ENCODE results near the gene KCNH1. TPM values are rescaled to one million over a fixed set of nuclear protein-coding genes. Genes with fewer than 3 reads are reported as not detected.

KCNH1 gene
- total and polyA plus RNA-seq, 2 experiments from 2014 or later: 0.28 TPM; not detected in 1

DNA sequence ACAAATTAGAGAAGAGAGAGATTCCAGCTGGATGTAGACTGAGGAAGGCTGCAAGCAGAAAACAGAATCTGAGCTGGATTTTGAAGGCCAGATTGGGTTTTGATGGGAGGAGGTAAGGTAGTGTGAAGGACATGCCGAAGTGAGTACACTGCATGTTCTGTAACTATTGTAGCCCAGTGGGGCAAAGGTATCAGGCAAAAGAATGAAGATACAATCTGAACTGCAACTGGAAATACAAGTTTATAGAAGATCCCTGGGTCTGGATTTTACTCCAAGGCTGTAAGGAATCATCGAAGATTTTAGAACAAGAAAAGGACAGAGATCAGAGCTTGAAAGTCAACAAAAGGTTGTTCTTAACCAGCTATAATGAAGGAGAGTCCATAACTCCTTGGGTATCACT is 382.0 kb downstream of the KCNH1 start (continued):
- TF ChIP-seq JUNB (IDR thresholded peaks at IDR 0.05; ENCODE audit: unreplicated experiment) (no peak), NANOG (IDR thresholded peaks at IDR 0.05; ENCODE audit: borderline replicate concordance) (no peak), CREB1 (CRISPR knock-in tag; IDR thresholded peaks at IDR 0.05; ENCODE audit: low read depth) (no peak)
- TF ChIP-seq, protein P1, sequence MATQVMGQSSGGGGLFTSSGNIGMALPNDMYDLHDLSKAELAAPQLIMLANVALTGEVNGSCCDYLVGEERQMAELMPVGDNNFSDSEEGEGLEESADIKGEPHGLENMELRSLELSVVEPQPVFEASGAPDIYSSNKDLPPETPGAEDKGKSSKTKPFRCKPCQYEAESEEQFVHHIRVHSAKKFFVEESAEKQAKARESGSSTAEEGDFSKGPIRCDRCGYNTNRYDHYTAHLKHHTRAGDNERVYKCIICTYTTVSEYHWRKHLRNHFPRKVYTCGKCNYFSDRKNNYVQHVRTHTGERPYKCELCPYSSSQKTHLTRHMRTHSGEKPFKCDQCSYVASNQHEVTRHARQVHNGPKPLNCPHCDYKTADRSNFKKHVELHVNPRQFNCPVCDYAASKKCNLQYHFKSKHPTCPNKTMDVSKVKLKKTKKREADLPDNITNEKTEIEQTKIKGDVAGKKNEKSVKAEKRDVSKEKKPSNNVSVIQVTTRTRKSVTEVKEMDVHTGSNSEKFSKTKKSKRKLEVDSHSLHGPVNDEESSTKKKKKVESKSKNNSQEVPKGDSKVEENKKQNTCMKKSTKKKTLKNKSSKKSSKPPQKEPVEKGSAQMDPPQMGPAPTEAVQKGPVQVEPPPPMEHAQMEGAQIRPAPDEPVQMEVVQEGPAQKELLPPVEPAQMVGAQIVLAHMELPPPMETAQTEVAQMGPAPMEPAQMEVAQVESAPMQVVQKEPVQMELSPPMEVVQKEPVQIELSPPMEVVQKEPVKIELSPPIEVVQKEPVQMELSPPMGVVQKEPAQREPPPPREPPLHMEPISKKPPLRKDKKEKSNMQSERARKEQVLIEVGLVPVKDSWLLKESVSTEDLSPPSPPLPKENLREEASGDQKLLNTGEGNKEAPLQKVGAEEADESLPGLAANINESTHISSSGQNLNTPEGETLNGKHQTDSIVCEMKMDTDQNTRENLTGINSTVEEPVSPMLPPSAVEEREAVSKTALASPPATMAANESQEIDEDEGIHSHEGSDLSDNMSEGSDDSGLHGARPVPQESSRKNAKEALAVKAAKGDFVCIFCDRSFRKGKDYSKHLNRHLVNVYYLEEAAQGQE (IDR thresholded peaks at IDR 0.05; ENCODE audit: unreplicated experiment): no peak

DNA sequence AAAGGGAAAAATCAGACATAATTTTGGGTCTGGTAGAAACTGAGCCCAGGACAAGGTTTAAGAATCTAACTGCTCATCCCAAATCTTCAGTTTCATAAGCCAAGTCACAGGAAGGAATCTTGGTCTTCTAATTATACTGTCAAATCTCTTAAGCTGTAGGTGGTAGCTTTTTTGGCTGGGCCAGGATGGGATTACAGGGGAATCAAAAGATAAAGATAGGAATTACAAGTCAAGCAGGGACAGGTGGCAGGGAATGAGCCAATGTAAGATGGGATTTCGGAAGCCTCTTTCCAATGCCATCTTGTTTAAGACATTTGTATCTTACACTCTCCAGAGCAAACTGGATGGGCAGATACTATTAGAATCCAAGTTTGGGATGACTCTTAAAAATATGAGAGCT is 383.5 kb downstream of the KCNH1 start:
- Histone ChIP-seq H2AFZ (no peak overlapping the region), H3K4me2 (no peak overlapping the region), H3K36me3 (ENCODE audit: insufficient read depth) (no peaks in the 10 kb centered on the region), H3K4me3 (no peak overlapping the region), H4K20me1 (replicated peaks; ENCODE audit: insufficient read depth) (no peaks in the 10 kb centered on the region), H3K27ac (ENCODE audit: low read depth) (no peak overlapping the region), H3K79me2 (replicated peaks; ENCODE audit: insufficient read depth) (no peaks in the 10 kb centered on the region), H3K4me1 (ENCODE audit: insufficient read depth) (no peaks in the 10 kb centered on the region), H3F3A (replicated peaks; ENCODE audit: low read depth) (no peaks in the 10 kb centered on the region), H3K9me2 (ENCODE audit: insufficient read depth) (no peaks in the 10 kb centered on the region), H3K27me3 (ENCODE audit: insufficient read depth) (no peaks in the 10 kb centered on the region)
- Mint-ChIP-seq H3K27ac (no peak overlapping the region), H3K9me3 (no peaks in the 10 kb centered on the region), H3K36me3 (ENCODE audit: low read depth) (no peaks in the 10 kb centered on the region), H3K27me3 (ENCODE audit: insufficient read depth, low read depth, poor library complexity) (no peaks in the 10 kb centered on the region), H3K4me3 (no peak overlapping the region), H3K4me1 (peaks cover 10% of the 10 kb centered on the region)
- TF ChIP-seq, protein P2, sequence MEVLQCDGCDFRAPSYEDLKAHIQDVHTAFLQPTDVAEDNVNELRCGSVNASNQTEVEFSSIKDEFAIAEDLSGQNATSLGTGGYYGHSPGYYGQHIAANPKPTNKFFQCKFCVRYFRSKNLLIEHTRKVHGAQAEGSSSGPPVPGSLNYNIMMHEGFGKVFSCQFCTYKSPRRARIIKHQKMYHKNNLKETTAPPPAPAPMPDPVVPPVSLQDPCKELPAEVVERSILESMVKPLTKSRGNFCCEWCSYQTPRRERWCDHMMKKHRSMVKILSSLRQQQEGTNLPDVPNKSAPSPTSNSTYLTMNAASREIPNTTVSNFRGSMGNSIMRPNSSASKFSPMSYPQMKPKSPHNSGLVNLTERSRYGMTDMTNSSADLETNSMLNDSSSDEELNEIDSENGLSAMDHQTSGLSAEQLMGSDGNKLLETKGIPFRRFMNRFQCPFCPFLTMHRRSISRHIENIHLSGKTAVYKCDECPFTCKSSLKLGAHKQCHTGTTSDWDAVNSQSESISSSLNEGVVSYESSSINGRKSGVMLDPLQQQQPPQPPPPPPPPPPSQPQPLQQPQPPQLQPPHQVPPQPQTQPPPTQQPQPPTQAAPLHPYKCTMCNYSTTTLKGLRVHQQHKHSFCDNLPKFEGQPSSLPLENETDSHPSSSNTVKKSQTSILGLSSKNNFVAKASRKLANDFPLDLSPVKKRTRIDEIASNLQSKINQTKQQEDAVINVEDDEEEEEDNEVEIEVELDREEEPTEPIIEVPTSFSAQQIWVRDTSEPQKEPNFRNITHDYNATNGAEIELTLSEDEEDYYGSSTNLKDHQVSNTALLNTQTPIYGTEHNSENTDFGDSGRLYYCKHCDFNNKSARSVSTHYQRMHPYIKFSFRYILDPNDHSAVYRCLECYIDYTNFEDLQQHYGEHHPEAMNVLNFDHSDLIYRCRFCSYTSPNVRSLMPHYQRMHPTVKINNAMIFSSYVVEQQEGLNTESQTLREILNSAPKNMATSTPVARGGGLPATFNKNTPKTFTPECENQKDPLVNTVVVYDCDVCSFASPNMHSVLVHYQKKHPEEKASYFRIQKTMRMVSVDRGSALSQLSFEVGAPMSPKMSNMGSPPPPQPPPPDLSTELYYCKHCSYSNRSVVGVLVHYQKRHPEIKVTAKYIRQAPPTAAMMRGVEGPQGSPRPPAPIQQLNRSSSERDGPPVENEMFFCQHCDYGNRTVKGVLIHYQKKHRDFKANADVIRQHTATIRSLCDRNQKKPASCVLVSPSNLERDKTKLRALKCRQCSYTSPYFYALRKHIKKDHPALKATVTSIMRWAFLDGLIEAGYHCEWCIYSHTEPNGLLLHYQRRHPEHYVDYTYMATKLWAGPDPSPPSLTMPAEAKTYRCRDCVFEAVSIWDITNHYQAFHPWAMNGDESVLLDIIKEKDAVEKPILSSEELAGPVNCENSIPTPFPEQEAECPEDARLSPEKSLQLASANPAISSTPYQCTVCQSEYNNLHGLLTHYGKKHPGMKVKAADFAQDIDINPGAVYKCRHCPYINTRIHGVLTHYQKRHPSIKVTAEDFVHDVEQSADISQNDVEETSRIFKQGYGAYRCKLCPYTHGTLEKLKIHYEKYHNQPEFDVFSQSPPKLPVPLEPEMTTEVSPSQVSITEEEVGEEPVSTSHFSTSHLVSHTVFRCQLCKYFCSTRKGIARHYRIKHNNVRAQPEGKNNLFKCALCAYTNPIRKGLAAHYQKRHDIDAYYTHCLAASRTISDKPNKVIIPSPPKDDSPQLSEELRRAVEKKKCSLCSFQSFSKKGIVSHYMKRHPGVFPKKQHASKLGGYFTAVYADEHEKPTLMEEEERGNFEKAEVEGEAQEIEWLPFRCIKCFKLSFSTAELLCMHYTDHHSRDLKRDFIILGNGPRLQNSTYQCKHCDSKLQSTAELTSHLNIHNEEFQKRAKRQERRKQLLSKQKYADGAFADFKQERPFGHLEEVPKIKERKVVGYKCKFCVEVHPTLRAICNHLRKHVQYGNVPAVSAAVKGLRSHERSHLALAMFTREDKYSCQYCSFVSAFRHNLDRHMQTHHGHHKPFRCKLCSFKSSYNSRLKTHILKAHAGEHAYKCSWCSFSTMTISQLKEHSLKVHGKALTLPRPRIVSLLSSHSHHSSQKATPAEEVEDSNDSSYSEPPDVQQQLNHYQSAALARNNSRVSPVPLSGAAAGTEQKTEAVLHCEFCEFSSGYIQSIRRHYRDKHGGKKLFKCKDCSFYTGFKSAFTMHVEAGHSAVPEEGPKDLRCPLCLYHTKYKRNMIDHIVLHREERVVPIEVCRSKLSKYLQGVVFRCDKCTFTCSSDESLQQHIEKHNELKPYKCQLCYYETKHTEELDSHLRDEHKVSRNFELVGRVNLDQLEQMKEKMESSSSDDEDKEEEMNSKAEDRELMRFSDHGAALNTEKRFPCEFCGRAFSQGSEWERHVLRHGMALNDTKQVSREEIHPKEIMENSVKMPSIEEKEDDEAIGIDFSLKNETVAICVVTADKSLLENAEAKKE (CRISPR knock-in tag; IDR thresholded peaks at IDR 0.05): no peak
- TF ChIP-seq JUNB (IDR thresholded peaks at IDR 0.05; ENCODE audit: unreplicated experiment) (no peak), NANOG (IDR thresholded peaks at IDR 0.05; ENCODE audit: borderline replicate concordance) (no peak), CREB1 (CRISPR knock-in tag; IDR thresholded peaks at IDR 0.05; ENCODE audit: low read depth) (no peak)
- TF ChIP-seq, protein P1 (IDR thresholded peaks at IDR 0.05; ENCODE audit: unreplicated experiment): no peak
- DNase-seq (ENCODE audit: low spot score): no peak
- ATAC-seq: no peak

All from GM23338 (cell line).